Mesenchymal stem cell (in vitro differentiated cells and primary cell): ENCODE data around the gene KCNV2.

Experiments
- DNase-seq: peaks from one replicate; pipeline ENCODE4 v3.0.0-alpha.2; 2013
- H2AFZ ChIP-seq: one replicate; pipeline ENCODE4 v1.6.1; 2013; ENCODE audit warnings: low read depth, mild to moderate bottlenecking, control low read depth, inconsistent platforms, low read length, moderate library complexity
- H2AK5ac ChIP-seq: 2 replicates; pipeline ENCODE4 v1.6.1; 2013; ENCODE audit warnings: low read length, moderate library complexity, mild to moderate bottlenecking, inconsistent platforms; ENCODE audit not compliant: severe bottlenecking
- H2BK120ac ChIP-seq: one replicate; pipeline ENCODE4 v1.6.1; 2013; ENCODE audit warnings: low read depth, mild to moderate bottlenecking, inconsistent platforms, low read length, moderate library complexity
- H2BK12ac ChIP-seq, 2 experiments: one replicate each; pipeline ENCODE4 v1.6.1; 2013; ENCODE audit warnings: inconsistent platforms in 2 of 2, low read length in 2 of 2, mild to moderate bottlenecking in 2 of 2, moderate library complexity in 2 of 2, control low read depth in 1 of 2
- H2BK15ac ChIP-seq: one replicate; pipeline ENCODE4 v1.6.1; 2013; ENCODE audit warnings: mild to moderate bottlenecking, low read depth, inconsistent platforms; ENCODE audit not compliant: poor library complexity, severe bottlenecking
- H2BK5ac ChIP-seq: 2 replicates; pipeline ENCODE4 v1.6.1; 2013; ENCODE audit warnings: low read depth, mild to moderate bottlenecking, low read length, control low read depth, inconsistent platforms; ENCODE audit not compliant: poor library complexity, severe bottlenecking
- H3K14ac ChIP-seq, 2 experiments: one replicate each; pipeline ENCODE4 v1.6.1; 2013; ENCODE audit warnings: inconsistent platforms in 2 of 2, low read length in 2 of 2, control low read depth in 1 of 2, mild to moderate bottlenecking in 1 of 2, moderate library complexity in 1 of 2
- H3K18ac ChIP-seq, 2 experiments: one replicate each; pipeline ENCODE4 v1.6.1; 2013; ENCODE audit warnings: inconsistent platforms in 2 of 2, low read length in 2 of 2, control low read depth in 1 of 2, low read depth in 1 of 2, mild to moderate bottlenecking in 1 of 2
- H3K23ac ChIP-seq, 2 experiments: one replicate each; pipeline ENCODE4 v1.6.1; 2013; ENCODE audit warnings: inconsistent platforms in 2 of 2, low read length in 2 of 2, mild to moderate bottlenecking in 2 of 2, moderate library complexity in 2 of 2, control low read depth in 1 of 2
- H3K27ac ChIP-seq: 2 replicates; pipeline ENCODE4 v1.5.1; 2013; ENCODE audit warnings: mild to moderate bottlenecking, moderate library complexity, low read length, control low read depth, inconsistent platforms; ENCODE audit not compliant: poor library complexity, severe bottlenecking
- H3K27me3 ChIP-seq, 2 experiments: 2 replicates each; pipeline versions ENCODE4 v1.6.1 to v1.7.0; 2013; ENCODE audit warnings: low read length in 2 of 2, mild to moderate bottlenecking in 2 of 2, moderate library complexity in 2 of 2, control low read depth in 1 of 2, inconsistent platforms in 1 of 2; ENCODE audit not compliant: control insufficient read depth in 1 of 2, insufficient read depth in 1 of 2
- H3K36me3 ChIP-seq, 2 experiments: 2 replicates each; pipeline versions ENCODE4 v1.6.1 to v1.7.0; 2013; ENCODE audit warnings: low read length in 2 of 2, control low read depth in 1 of 2, inconsistent platforms in 1 of 2, low read depth in 1 of 2, mild to moderate bottlenecking in 1 of 2; ENCODE audit not compliant: insufficient read depth in 2 of 2, control insufficient read depth in 1 of 2
- H3K4ac ChIP-seq, 2 experiments: one replicate each; pipeline ENCODE4 v1.6.1; 2013; ENCODE audit warnings: inconsistent platforms in 2 of 2, low read length in 2 of 2, mild to moderate bottlenecking in 2 of 2, moderate library complexity in 2 of 2, control low read depth in 1 of 2, low read depth in 1 of 2
- H3K4me1 ChIP-seq: 2 replicates; pipeline ENCODE4 v1.6.1; 2013; ENCODE audit warnings: low read depth, low read length, control low read depth; ENCODE audit not compliant: control insufficient read depth, insufficient read depth
- H3K4me2 ChIP-seq: 2 replicates; pipeline ENCODE4 v1.6.1; 2013; ENCODE audit warnings: low read length, mild to moderate bottlenecking, inconsistent platforms; ENCODE audit not compliant: poor library complexity, severe bottlenecking
- H3K4me3 ChIP-seq, 2 experiments: 2 replicates each; pipeline versions ENCODE4 v1.5.1 to v1.7.0; 2013; ENCODE audit warnings: low read length in 2 of 2, mild to moderate bottlenecking in 2 of 2, control low read depth in 1 of 2, low read depth in 1 of 2; ENCODE audit not compliant: insufficient read depth in 1 of 2
- H3K79me1 ChIP-seq: replicated peaks from 2 replicates; pipeline ENCODE4 v1.6.1; 2013; ENCODE audit warnings: mild to moderate bottlenecking, control low read depth, low read length, inconsistent platforms; ENCODE audit not compliant: poor library complexity, severe bottlenecking
- H3K9ac ChIP-seq: 2 replicates; pipeline ENCODE4 v1.7.0; 2013; ENCODE audit warnings: mild to moderate bottlenecking, low read length, moderate library complexity
- H3K9me3 ChIP-seq: 2 replicates; pipeline ENCODE4 v1.7.0; 2013; ENCODE audit warnings: mild to moderate bottlenecking, low read length; ENCODE audit not compliant: control insufficient read depth
- H4K8ac ChIP-seq: one replicate; pipeline ENCODE4 v1.6.1; 2013; ENCODE audit warnings: inconsistent platforms, mild to moderate bottlenecking, low read length, moderate library complexity
- H4K91ac ChIP-seq: one replicate; pipeline ENCODE4 v1.6.1; 2013; ENCODE audit warnings: mild to moderate bottlenecking, low read length, inconsistent platforms
- WGBS: methylation state at CpG from one replicate; pipeline ENCODE4 v1.1.7; 2013; ENCODE audit warnings: mixed read lengths; 5-methylcytosine and 5-hydroxymethylcytosine counted together

Gene KCNV2

DNA sequence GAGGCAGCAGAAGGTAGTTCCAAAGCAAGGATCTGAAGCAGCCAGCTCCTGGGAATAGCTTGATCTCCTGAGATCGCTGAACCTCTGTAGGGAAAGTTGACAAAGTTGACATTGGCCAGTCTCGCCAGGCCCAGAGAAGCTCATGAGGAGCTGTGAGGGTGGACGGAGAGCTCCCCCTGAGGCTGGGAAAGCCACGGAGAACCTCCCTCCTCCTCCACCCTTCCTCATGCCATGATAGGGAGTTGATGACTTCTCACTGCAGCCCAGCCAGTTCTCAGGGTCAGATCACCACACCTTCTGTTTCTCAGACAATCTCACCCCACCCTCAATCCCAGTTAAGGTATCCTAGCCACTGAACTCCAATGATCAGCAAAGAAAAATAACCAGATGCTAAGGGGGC, 30.4 kb upstream of the KCNV2 start:
- Histone ChIP-seq H3K4me2 (no peak overlapping the region), H3K4me1 (no peaks in the 10 kb centered on the region), H2BK12ac (no peak overlapping the region), H2AFZ (no peak overlapping the region), H3K4ac (no peak overlapping the region), H3K9me3 (no peaks in the 10 kb centered on the region), H4K91ac (no peak overlapping the region), H2BK120ac (no peak overlapping the region), H2BK5ac (no peak overlapping the region), H2BK15ac (no peak overlapping the region), H3K18ac (no peak overlapping the region), H3K36me3 (no peaks in the 10 kb centered on the region), H3K27me3 (no peaks in the 10 kb centered on the region), H3K14ac (no peak overlapping the region), H3K79me1 (no peaks in the 10 kb centered on the region), H3K4me3 (no peak overlapping the region), H4K8ac (no peak overlapping the region), H3K23ac (no peak overlapping the region), H3K9ac (no peak overlapping the region), H3K27ac (no peak overlapping the region), H2AK5ac (no peak overlapping the region)
- WGBS = 77% methylated on average over 4 of the region's 4 CpGs
- no peak for DNase-seq

GRCh38 chr9:2688636-2689035, 28.7 kb upstream of the KCNV2 start:
- Histone ChIP-seq H4K91ac (no peak overlapping the region), H2AK5ac (no peak overlapping the region), H2BK15ac (no peak overlapping the region), H3K23ac (no peak overlapping the region), H3K4me2 (no peak overlapping the region), H3K9ac (no peak overlapping the region), H3K4me3 (no peak overlapping the region), H3K4me1 (no peaks in the 10 kb centered on the region), H3K79me1 (no peaks in the 10 kb centered on the region), H3K9me3 (no peaks in the 10 kb centered on the region), H3K27ac (no peak overlapping the region), H3K36me3 (no peaks in the 10 kb centered on the region), H3K14ac (no peak overlapping the region), H2BK12ac (no peak overlapping the region), H4K8ac (no peak overlapping the region), H3K27me3 (no peaks in the 10 kb centered on the region), H3K4ac (no peak overlapping the region), H2AFZ (no peak overlapping the region), H2BK5ac (no peak overlapping the region), H2BK120ac (no peak overlapping the region), H3K18ac (no peak overlapping the region)
- DNase-seq = no peak
- WGBS = 98% methylated on average over 2 of the region's 3 CpGs

DNA sequence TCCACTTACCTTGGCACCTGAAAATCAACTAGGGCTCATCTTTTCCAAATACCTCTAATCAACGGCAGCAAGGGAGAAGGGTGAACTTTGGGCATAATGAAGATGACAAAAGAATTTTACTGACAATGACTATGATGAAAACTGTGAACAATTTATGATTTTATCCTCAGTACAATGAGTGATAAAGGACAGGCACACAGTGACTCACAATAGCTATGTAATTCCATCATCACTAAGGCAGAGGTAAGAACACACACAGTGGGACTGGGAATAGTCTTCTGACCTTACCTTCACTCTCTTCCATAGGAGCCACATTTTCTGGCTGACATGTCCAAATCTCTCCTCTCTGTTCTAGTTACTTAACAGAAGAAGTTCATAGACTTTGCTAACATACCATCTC, 26.1 kb upstream of the KCNV2 start:
- Histone ChIP-seq H3K27me3 (no peaks in the 10 kb centered on the region), H3K36me3 (no peaks in the 10 kb centered on the region), H2AK5ac (no peak overlapping the region), H3K14ac (no peak overlapping the region), H3K9ac (no peak overlapping the region), H3K27ac (no peak overlapping the region), H2BK12ac (no peak overlapping the region), H2BK120ac (no peak overlapping the region), H3K4me1 (no peaks in the 10 kb centered on the region), H3K18ac (no peak overlapping the region), H2BK15ac (no peak overlapping the region), H4K8ac (no peak overlapping the region), H3K4ac (no peak overlapping the region), H3K79me1 (no peaks in the 10 kb centered on the region), H2BK5ac (no peak overlapping the region), H3K23ac (no peak overlapping the region), H4K91ac (no peak overlapping the region), H3K9me3 (no peaks in the 10 kb centered on the region), H2AFZ (no peak overlapping the region), H3K4me2 (no peak overlapping the region), H3K4me3 (no peak overlapping the region)
- WGBS = no CpG with 5 or more reads among the region's 1 CpG
- no peak for DNase-seq

DNA sequence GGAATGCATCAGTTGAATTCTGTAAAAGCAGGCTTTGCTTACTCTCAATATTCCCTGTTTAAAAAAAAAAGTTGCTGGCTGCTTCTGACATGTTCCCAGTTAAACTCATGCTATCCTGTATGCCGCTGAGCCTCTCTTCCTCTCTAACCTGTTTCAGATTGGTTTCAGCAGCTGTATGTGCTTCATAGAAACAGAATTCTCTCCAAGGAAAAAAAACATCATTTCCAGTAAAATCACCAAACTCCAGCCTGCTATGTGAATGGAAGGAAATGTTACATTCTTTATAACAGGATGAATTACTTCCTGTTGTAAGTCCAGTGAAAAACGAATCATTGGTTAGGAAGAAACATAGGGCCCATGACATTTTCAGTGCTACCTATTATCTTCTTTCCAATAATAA, 25.7 kb upstream of the KCNV2 start:
- Histone ChIP-seq H3K18ac (no peak overlapping the region), H2BK15ac (no peak overlapping the region), H2BK12ac (no peak overlapping the region), H3K23ac (no peak overlapping the region), H3K4ac (no peak overlapping the region), H3K14ac (no peak overlapping the region), H3K9ac (no peak overlapping the region), H3K79me1 (no peaks in the 10 kb centered on the region), H4K91ac (no peak overlapping the region), H3K4me2 (no peak overlapping the region), H3K36me3 (no peaks in the 10 kb centered on the region), H4K8ac (no peak overlapping the region), H3K4me3 (no peak overlapping the region), H3K27me3 (no peaks in the 10 kb centered on the region), H3K9me3 (no peaks in the 10 kb centered on the region), H3K27ac (no peak overlapping the region), H2BK120ac (no peak overlapping the region), H2BK5ac (no peak overlapping the region), H3K4me1 (no peaks in the 10 kb centered on the region), H2AFZ (no peak overlapping the region), H2AK5ac (no peak overlapping the region)
- no peak for DNase-seq
- WGBS = 77% methylated on average over 2 of the region's 2 CpGs
